Measurements from ENCODE around the gene TSPO. TPM values are rescaled to one million over a fixed set of nuclear protein-coding genes. Genes with fewer than 3 reads are reported as not detected.

Gene TSPO
- total RNA-seq, 3 donors from 2014 or later (not counting 1 experiment from before 2014, with no cell fraction given), result 52.1 to 81.7 (median 59.3) TPM

DNA sequence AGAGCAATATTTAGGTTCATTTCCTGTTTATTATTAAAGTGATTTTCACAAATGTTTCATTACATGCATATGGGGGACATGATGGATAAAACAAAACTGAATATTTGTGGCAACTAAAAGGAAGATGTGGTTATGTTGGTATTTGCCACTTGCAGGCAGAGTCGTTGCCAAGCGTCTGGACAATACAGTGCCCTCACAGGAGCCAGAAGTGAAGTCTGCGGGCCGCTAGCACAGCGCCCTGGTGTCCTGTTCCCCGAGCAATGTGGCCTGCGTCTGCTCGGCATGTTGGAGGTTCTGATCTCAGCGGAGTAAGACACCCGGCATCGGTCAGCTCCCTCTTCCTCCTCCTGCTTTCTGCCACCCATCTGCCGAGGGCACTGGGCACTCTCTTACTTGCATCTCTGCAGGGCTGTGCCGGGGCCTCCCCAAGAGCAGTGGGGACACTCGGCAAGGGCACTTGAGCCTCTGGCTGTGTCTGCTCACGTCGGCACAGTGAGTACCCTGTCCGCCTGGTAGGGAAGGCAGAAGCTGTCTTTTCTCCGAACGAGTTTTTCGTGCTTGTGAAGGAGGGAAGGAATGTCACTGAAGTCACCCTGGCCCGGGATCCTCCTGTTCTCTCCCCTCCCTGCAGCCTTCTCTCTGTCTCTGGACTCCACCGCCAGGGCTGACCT lies 46.0 kb downstream of the TSPO start:
- Mint-ChIP-seq H3K9me3 (no peaks in the 10 kb centered on the region), H3K27ac (no peak overlapping the region), H3K4me1 (no peaks in the 10 kb centered on the region), H3K27me3 (ENCODE audit: low read depth in 2 of 2) (peaks cover 14 to 15% of the 10 kb centered on the region in 2 donors), H3K4me3 (no peak overlapping the region), H3K36me3 (no peaks in the 10 kb centered on the region)
- DNase-seq, result no peak
- TF ChIP-seq, protein P1, sequence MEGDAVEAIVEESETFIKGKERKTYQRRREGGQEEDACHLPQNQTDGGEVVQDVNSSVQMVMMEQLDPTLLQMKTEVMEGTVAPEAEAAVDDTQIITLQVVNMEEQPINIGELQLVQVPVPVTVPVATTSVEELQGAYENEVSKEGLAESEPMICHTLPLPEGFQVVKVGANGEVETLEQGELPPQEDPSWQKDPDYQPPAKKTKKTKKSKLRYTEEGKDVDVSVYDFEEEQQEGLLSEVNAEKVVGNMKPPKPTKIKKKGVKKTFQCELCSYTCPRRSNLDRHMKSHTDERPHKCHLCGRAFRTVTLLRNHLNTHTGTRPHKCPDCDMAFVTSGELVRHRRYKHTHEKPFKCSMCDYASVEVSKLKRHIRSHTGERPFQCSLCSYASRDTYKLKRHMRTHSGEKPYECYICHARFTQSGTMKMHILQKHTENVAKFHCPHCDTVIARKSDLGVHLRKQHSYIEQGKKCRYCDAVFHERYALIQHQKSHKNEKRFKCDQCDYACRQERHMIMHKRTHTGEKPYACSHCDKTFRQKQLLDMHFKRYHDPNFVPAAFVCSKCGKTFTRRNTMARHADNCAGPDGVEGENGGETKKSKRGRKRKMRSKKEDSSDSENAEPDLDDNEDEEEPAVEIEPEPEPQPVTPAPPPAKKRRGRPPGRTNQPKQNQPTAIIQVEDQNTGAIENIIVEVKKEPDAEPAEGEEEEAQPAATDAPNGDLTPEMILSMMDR (IDR thresholded peaks at IDR 0.05), result no peak
- 72% methylated on average over 20 of the region's 22 CpGs for WGBS (ENCODE audit: insufficient coverage)
- H3K27me3 ChIP-seq (ENCODE audit: control insufficient read depth, insufficient read depth, low read length), result no peaks in the 10 kb centered on the region
- no peaks in the 10 kb centered on the region for H3K36me3 ChIP-seq (ENCODE audit: control insufficient read depth, insufficient read depth, low read length)
- ATAC-seq, result no peak
- no peaks in the 10 kb centered on the region for H3K9me3 ChIP-seq (ENCODE audit: control insufficient read depth, insufficient read depth, low read length)
- intact Hi-C loops (cut with micrococcal nuclease), result no loop called here
- H3K27ac ChIP-seq (ENCODE audit: low read length), result no peak overlapping the region
- no peaks in the 10 kb centered on the region for H3K4me1 ChIP-seq (ENCODE audit: control insufficient read depth, insufficient read depth, low read length)
- no peak overlapping the region for H3K4me3 ChIP-seq (ENCODE audit: low read length)

DNA sequence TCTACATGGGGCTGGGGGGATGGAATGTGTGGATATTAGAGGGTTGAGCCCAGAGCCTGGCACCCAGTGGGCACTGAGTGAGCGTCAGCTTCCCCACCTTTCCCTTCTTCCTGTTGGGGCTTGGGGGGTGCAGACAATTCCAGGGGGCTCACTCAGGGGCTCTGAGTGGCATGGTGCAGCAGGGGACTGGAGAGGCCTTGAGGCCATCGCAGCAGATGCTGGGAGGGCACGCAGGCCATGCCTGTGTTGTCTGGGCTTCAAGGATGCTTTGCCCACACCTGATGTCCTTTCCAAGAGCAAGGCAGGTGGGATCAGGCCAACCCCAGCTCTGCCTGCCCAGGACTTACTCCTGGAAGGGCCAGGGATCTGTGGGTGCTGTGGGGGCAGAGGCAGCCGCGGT lies 46.8 kb downstream of the TSPO start:
- Histone ChIP-seq H3K4me3 (ENCODE audit: low read length) (no peak overlapping the region), H3K27ac (ENCODE audit: low read length) (no peak overlapping the region), H3K36me3 (ENCODE audit: control insufficient read depth, insufficient read depth, low read length) (no peaks in the 10 kb centered on the region), H3K27me3 (ENCODE audit: control insufficient read depth, insufficient read depth, low read length) (no peaks in the 10 kb centered on the region), H3K4me1 (ENCODE audit: control insufficient read depth, insufficient read depth, low read length) (no peaks in the 10 kb centered on the region), H3K9me3 (ENCODE audit: control insufficient read depth, insufficient read depth, low read length) (no peaks in the 10 kb centered on the region)
- DNase-seq (no peak), ATAC-seq (no peak)
- Mint-ChIP-seq H3K36me3 (no peaks in the 10 kb centered on the region), H3K27ac (no peak overlapping the region), H3K4me3 (no peak overlapping the region), H3K4me1 (no peaks in the 10 kb centered on the region), H3K27me3 (ENCODE audit: low read depth in 2 of 2) (peaks cover 14 to 15% of the 10 kb centered on the region in 2 donors), H3K9me3 (no peaks in the 10 kb centered on the region)
- WGBS (ENCODE audit: insufficient coverage), result 88% methylated on average over 5 of the region's 5 CpGs
- intact Hi-C loops (cut with micrococcal nuclease), result no loop called here
- TF ChIP-seq, protein P1 (IDR thresholded peaks at IDR 0.05), result no peak

DNA sequence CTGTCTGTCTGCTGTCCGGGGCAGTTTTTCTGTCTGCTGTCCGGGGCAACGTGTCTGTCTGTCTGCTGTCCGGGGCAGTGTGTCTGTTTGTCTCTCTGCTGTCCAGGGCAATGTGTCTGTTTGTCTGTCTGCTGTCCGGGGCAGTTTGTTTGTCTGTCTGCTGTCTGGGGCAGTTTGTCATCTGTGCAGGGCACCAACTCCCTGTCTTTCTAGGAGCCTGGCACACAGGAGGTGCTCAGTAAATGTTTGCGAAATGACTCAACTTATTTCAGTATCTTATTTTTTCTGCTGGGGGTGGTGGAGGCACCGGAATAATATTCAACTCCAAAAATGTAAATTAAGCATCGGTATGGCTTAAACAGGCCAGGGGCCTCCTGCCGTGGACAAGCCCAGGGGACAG lies 47.6 kb downstream of the TSPO start:
- ATAC-seq, result no peak
- no peak overlapping the region for H3K4me3 ChIP-seq (ENCODE audit: low read length)
- no peaks in the 10 kb centered on the region for H3K36me3 ChIP-seq (ENCODE audit: control insufficient read depth, insufficient read depth, low read length)
- WGBS (ENCODE audit: insufficient coverage), result 88% methylated on average over 9 of the region's 9 CpGs
- H3K27me3 ChIP-seq (ENCODE audit: control insufficient read depth, insufficient read depth, low read length), result no peaks in the 10 kb centered on the region
- no peaks in the 10 kb centered on the region for H3K36me3 Mint-ChIP-seq
- intact Hi-C loops (cut with micrococcal nuclease), result no loop called here
- peaks cover 14 to 15% of the 10 kb centered on the region in 2 donors for H3K27me3 Mint-ChIP-seq (ENCODE audit: low read depth in 2 of 2)
- TF ChIP-seq, protein P1 (IDR thresholded peaks at IDR 0.05), result no peak
- DNase-seq, result no peak
- H3K27ac Mint-ChIP-seq, result no peak overlapping the region
- no peak overlapping the region for H3K27ac ChIP-seq (ENCODE audit: low read length)
- H3K4me1 Mint-ChIP-seq, result no peaks in the 10 kb centered on the region
- no peak overlapping the region for H3K4me3 Mint-ChIP-seq
- H3K9me3 Mint-ChIP-seq, result no peaks in the 10 kb centered on the region
- no peaks in the 10 kb centered on the region for H3K9me3 ChIP-seq (ENCODE audit: control insufficient read depth, insufficient read depth, low read length)
- no peaks in the 10 kb centered on the region for H3K4me1 ChIP-seq (ENCODE audit: control insufficient read depth, insufficient read depth, low read length)

DNA sequence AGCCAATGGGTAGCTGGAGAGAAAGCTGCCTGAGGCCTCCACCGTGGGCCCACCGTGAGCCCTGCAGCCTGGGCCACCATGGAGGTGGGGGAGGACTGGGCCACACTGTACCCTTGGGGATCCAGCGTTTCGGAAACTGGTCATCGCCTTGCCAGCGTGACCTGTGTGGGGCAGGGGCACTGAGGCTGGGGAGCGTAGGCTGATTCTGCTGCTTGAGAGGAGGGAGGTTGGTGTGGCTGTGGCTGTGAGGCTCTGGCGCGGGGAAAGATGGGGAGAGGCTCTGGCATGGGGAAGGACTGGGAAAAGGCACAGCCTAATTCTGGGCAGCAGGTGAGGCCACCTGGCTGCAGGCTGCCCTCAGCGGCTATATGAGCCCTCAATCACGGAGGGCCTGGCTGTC lies 48.2 kb downstream of the TSPO start:
- WGBS (ENCODE audit: insufficient coverage), result 87% methylated on average over 11 of the region's 11 CpGs
- intact Hi-C loops (cut with micrococcal nuclease), result no loop called here
- Mint-ChIP-seq H3K27ac (no peak overlapping the region), H3K4me3 (no peak overlapping the region), H3K4me1 (no peaks in the 10 kb centered on the region), H3K9me3 (no peaks in the 10 kb centered on the region), H3K27me3 (ENCODE audit: low read depth in 2 of 2) (peaks cover 14 to 15% of the 10 kb centered on the region in 2 donors), H3K36me3 (no peaks in the 10 kb centered on the region)
- H3K27me3 ChIP-seq (ENCODE audit: control insufficient read depth, insufficient read depth, low read length), result no peaks in the 10 kb centered on the region
- H3K4me1 ChIP-seq (ENCODE audit: control insufficient read depth, insufficient read depth, low read length), result no peaks in the 10 kb centered on the region
- DNase-seq, result no peak
- H3K9me3 ChIP-seq (ENCODE audit: control insufficient read depth, insufficient read depth, low read length), result no peaks in the 10 kb centered on the region
- ATAC-seq, result no peak
- no peak overlapping the region for H3K27ac ChIP-seq (ENCODE audit: low read length)
- H3K4me3 ChIP-seq (ENCODE audit: low read length), result no peak overlapping the region
- H3K36me3 ChIP-seq (ENCODE audit: control insufficient read depth, insufficient read depth, low read length), result no peaks in the 10 kb centered on the region
- TF ChIP-seq, protein P1 (IDR thresholded peaks at IDR 0.05), result no peak
